ENCODE data around the gene TSPAN9. TPM values are rescaled to one million over a fixed set of nuclear protein-coding genes. Genes with fewer than 3 reads are reported as not detected.

Gene TSPAN9
- total RNA-seq, 1 donor from 2014 or later: 49.4 TPM

GRCh38 chr12:3083241-3083920 is 6.2 kb downstream of the TSPAN9 start:
- no peak for DNase-seq (ENCODE audit: low spot score in 2 of 2, unreplicated experiment in 2 of 2)
- Mint-ChIP-seq H3K27me3 (ENCODE audit: low read depth) (no peaks in the 10 kb centered on the region), H3K36me3 (peaks cover 10% of the 10 kb centered on the region), H3K9me3 (no peaks in the 10 kb centered on the region), H3K4me3 (no peak overlapping the region), H3K4me1 (peaks cover 42% of the 10 kb centered on the region), H3K27ac (peak overlapping the region; percentile 9)
- no peak for TF ChIP-seq CTCF (IDR thresholded peaks at IDR 0.05; ENCODE audit: unreplicated experiment)

GRCh38 chr12:3083921-3084347 is 6.8 kb downstream of the TSPAN9 start:
- peak overlapping the region; percentile 14 for H3K27ac Mint-ChIP-seq
- H3K4me3 Mint-ChIP-seq: no peak overlapping the region
- TF ChIP-seq CTCF (IDR thresholded peaks at IDR 0.05; ENCODE audit: unreplicated experiment): no peak
- H3K9me3 Mint-ChIP-seq: no peaks in the 10 kb centered on the region
- peaks cover 10% of the 10 kb centered on the region for H3K36me3 Mint-ChIP-seq
- H3K27me3 Mint-ChIP-seq (ENCODE audit: low read depth): no peaks in the 10 kb centered on the region
- no peak for DNase-seq (ENCODE audit: low spot score in 2 of 2, unreplicated experiment in 2 of 2)
- peaks cover 44% of the 10 kb centered on the region for H3K4me1 Mint-ChIP-seq

- H3K27ac Mint-ChIP-seq: peak overlapping the region; percentile 76
- no peak for DNase-seq (ENCODE audit: low spot score in 2 of 2, unreplicated experiment in 2 of 2)
- no peak overlapping the region for H3K4me3 Mint-ChIP-seq
- no peaks in the 10 kb centered on the region for H3K9me3 Mint-ChIP-seq
- H3K4me1 Mint-ChIP-seq: peaks cover 44% of the 10 kb centered on the region
- no peaks in the 10 kb centered on the region for H3K27me3 Mint-ChIP-seq (ENCODE audit: low read depth)
- peaks cover 10% of the 10 kb centered on the region for H3K36me3 Mint-ChIP-seq
- TF ChIP-seq CTCF (IDR thresholded peaks at IDR 0.05; ENCODE audit: unreplicated experiment): no peak
These were observed 7.6 kb downstream of the TSPAN9 start for GRCh38 chr12:3084742-3085141.

- H3K36me3 Mint-ChIP-seq: peaks cover 10% of the 10 kb centered on the region
- no peaks in the 10 kb centered on the region for H3K27me3 Mint-ChIP-seq (ENCODE audit: low read depth)
- no peak for TF ChIP-seq CTCF (IDR thresholded peaks at IDR 0.05; ENCODE audit: unreplicated experiment)
- no peak overlapping the region for H3K4me3 Mint-ChIP-seq
- H3K4me1 Mint-ChIP-seq: peaks cover 44% of the 10 kb centered on the region
- peak overlapping the region; percentile 48 for H3K27ac Mint-ChIP-seq
- no peak for DNase-seq (ENCODE audit: low spot score in 2 of 2, unreplicated experiment in 2 of 2)
- no peaks in the 10 kb centered on the region for H3K9me3 Mint-ChIP-seq
These were observed 8.4 kb downstream of the TSPAN9 start for GRCh38 chr12:3085341-3086139.

- no peak for TF ChIP-seq CTCF (IDR thresholded peaks at IDR 0.05; ENCODE audit: unreplicated experiment)
- H3K36me3 Mint-ChIP-seq: peaks cover 10% of the 10 kb centered on the region
- H3K4me3 Mint-ChIP-seq: no peak overlapping the region
- no peak for DNase-seq (ENCODE audit: low spot score in 2 of 2, unreplicated experiment in 2 of 2)
- H3K27me3 Mint-ChIP-seq (ENCODE audit: low read depth): no peaks in the 10 kb centered on the region
- no peak overlapping the region for H3K27ac Mint-ChIP-seq
- peaks cover 43% of the 10 kb centered on the region for H3K4me1 Mint-ChIP-seq
- H3K9me3 Mint-ChIP-seq: no peaks in the 10 kb centered on the region
These were observed 9.0 kb downstream of the TSPAN9 start for GRCh38 chr12:3086211-3086610.

Data from mesothelial cell of epicardium (in vitro differentiated cells).